Endothelial cell of umbilical vein (primary cell): Measurements from ENCODE around the gene EXOC3. TPM values are rescaled to one million over a fixed set of nuclear protein-coding genes. Genes with fewer than 3 reads are reported as not detected.

Experiments
- BruUV-seq: library from RNA; stranded (reverse); fragments of 400-500 nt; replicated peaks from 2 replicates; lab custom pipeline; 2021; lab: Mats Ljungman, UMichigan
- CTCF ChIA-PET: fragments of 300-600, 350-600 bp; sonication (Branson Sonifier 250); formaldehyde crosslinking; loops from one replicate; lab custom pipeline; 2021; ENCODE audit warnings: antibody characterized with exemption, inconsistent platforms; lab: Charles Lee
- POLR2A ChIA-PET: fragments of 300-600, 350-600 bp; sonication (Branson Sonifier 250); formaldehyde crosslinking; loops from one replicate; lab custom pipeline; 2021; ENCODE audit warnings: antibody characterized with exemption, inconsistent platforms; lab: Charles Lee
- DNase-seq: peaks from one replicate; pipeline ENCODE4 v3.0.0-alpha.2; 2011; ENCODE audit warnings: low read depth, low spot score
- FAIRE-seq: peaks from 2 replicates; lab custom pipeline; 2011; peaks lifted over from hg19 to GRCh38; lab: Jason Lieb, UNC
- H2AFZ ChIP-seq: 2 replicates; pipeline ENCODE4 v1.6.0; 2012; ENCODE audit warnings: low read depth, low read length, control low read depth, inconsistent platforms
- H3K27ac ChIP-seq: 2 replicates; pipeline ENCODE4 v1.5.1; 2011; ENCODE audit warnings: low read depth, mild to moderate bottlenecking, control low read depth, low read length, moderate library complexity; ENCODE audit not compliant: insufficient read depth
- H3K27me3 ChIP-seq, 2 experiments: 2 replicates each; pipeline versions ENCODE4 v1.6.0 to v1.6.1; 2011; ENCODE audit warnings: low read length in 2 of 2, mixed read lengths in 1 of 2; ENCODE audit not compliant: control insufficient read depth in 2 of 2, insufficient read depth in 2 of 2
- H3K36me3 ChIP-seq, 2 experiments: 2 replicates in 1 of 2; 3 replicates in 1 of 2; pipeline ENCODE4 v1.5.1; 2011; ENCODE audit warnings: low read length in 2 of 2, mild to moderate bottlenecking in 1 of 2, moderate library complexity in 1 of 2; ENCODE audit not compliant: control insufficient read depth in 2 of 2, insufficient read depth in 2 of 2; ENCODE audit errors: extremely low read depth in 1 of 2
- H3K4me1 ChIP-seq: 3 replicates; pipeline ENCODE4 v1.5.1; 2011; ENCODE audit warnings: mild to moderate bottlenecking, low read length; ENCODE audit not compliant: control insufficient read depth, insufficient read depth; ENCODE audit errors: extremely low read depth
- H3K4me2 ChIP-seq: 2 replicates; pipeline ENCODE4 v1.6.1; 2011; ENCODE audit warnings: low read length, control low read depth, mixed read lengths; ENCODE audit not compliant: insufficient read depth
- H3K4me3 ChIP-seq, 3 experiments: fragments of 200-600 bp in 1 of 3; sonication (generic), shearing (Covaris generic) in 1 of 3; replicated peaks in 1 of 3; 2 replicates each; pipeline ENCODE4 v1.5.1; 2011 to 2016; ENCODE audit warnings: control low read depth in 3 of 3, low read length in 3 of 3, mild to moderate bottlenecking in 2 of 3, inconsistent platforms in 1 of 3, low read depth in 1 of 3, moderate library complexity in 1 of 3; ENCODE audit not compliant: insufficient read depth in 1 of 3
- H3K79me2 ChIP-seq: 2 replicates; pipeline ENCODE4 v1.6.0; 2012; ENCODE audit warnings: low read length, inconsistent platforms; ENCODE audit not compliant: control insufficient read depth, insufficient read depth
- H3K9ac ChIP-seq: replicated peaks from 2 replicates; pipeline ENCODE3; 2011; ENCODE audit warnings: low read length, control low read depth; ENCODE audit not compliant: insufficient read depth; ENCODE audit errors: extremely low read depth
- H3K9me1 ChIP-seq: replicated peaks from 3 replicates; pipeline ENCODE4 v1.6.0; 2011; ENCODE audit warnings: mild to moderate bottlenecking, low read length; ENCODE audit not compliant: control insufficient read depth, insufficient read depth; ENCODE audit errors: extremely low read depth
- H3K9me3 ChIP-seq: replicated peaks from 2 replicates; pipeline ENCODE4 v1.5.1; 2012; ENCODE audit warnings: low read length, inconsistent platforms; ENCODE audit not compliant: control insufficient read depth, insufficient read depth
- H4K20me1 ChIP-seq: replicated peaks from 2 replicates; pipeline ENCODE3; 2011; ENCODE audit warnings: mild to moderate bottlenecking, low read length; ENCODE audit not compliant: control insufficient read depth, insufficient read depth; ENCODE audit errors: extremely low read depth
- EZH2 ChIP-seq: IDR thresholded peaks from 2 replicates; pipeline ENCODE4 v1.6.1; 2012; ENCODE audit warnings: borderline replicate concordance, low read depth, mild to moderate bottlenecking, moderate library complexity, low read length, inconsistent platforms; ENCODE audit not compliant: severe bottlenecking
- FOS ChIP-seq: IDR thresholded peaks from 2 replicates; pipeline ENCODE4 v1.6.1; 2011; ENCODE audit warnings: mild to moderate bottlenecking, low read length, moderate library complexity, borderline replicate concordance; ENCODE audit not compliant: insufficient read depth
- GATA2 ChIP-seq: IDR thresholded peaks from 2 replicates; pipeline ENCODE4 v1.7.0; 2011; ENCODE audit warnings: low read depth, mild to moderate bottlenecking, moderate library complexity, mixed read lengths, low read length; ENCODE audit not compliant: insufficient read length, insufficient read depth
- JUN ChIP-seq: IDR thresholded peaks from 2 replicates; pipeline ENCODE4 v1.6.1; 2011; ENCODE audit warnings: borderline replicate concordance, low read depth; ENCODE audit not compliant: insufficient read length, insufficient read depth
- MYC ChIP-seq: IDR thresholded peaks from one replicate; pipeline ENCODE4 v1.6.1; 2011; ENCODE audit warnings: mild to moderate bottlenecking, low read depth, low read length
- POLR2A ChIP-seq: IDR thresholded peaks from 2 replicates; pipeline ENCODE4 v1.6.1; 2012; ENCODE audit warnings: low read depth, mild to moderate bottlenecking, control low read depth, low read length
- POLR2AphosphoS5 ChIP-seq: IDR thresholded peaks from 2 replicates; pipeline ENCODE4 v1.6.1; 2012; ENCODE audit warnings: low read depth, mild to moderate bottlenecking, control low read depth, low read length, moderate library complexity; ENCODE audit not compliant: insufficient read depth
- dilution Hi-C: fragments of 300-500 bp; cut with MboI; formaldehyde crosslinking; loops from one replicate; pipeline ENCODE4 v1.15.0; 2019; ENCODE audit warnings: low sequenced_read_pairs; ENCODE audit not compliant: extremely low pct_ligation_motif_present
- intact Hi-C: fragments of 100-400 bp; cut with micrococcal nuclease; formaldehyde crosslinking; loops from one replicate; pipeline ENCODE4 v1.10.0; 2022
- polyA plus RNA-seq, 4 experiments: library from polyadenylated mRNA; depleted of rRNA in 3 of 4; stranded (reverse) in 3 of 4; unstranded in 1 of 4; fragments of >200 nt; gene quantifications; 2 replicates each; pipeline versions ENCODE4 v1.2.1 to v1.2.3, GENCODE V29; 2011 to 2012; ENCODE audit warnings: missing spikeins in 1 of 4
- total RNA-seq: library from RNA; stranded (reverse); gene quantifications from 2 replicates; pipeline ENCODE4 v1.2.3, GENCODE V29; 2021
- TF ChIP-seq, protein P1 (sequence below), 2 donors: IDR thresholded peaks; 1 replicate in 1 of 2; 2 replicates in 1 of 2; pipeline ENCODE4 v1.5.1; 2011; ENCODE audit warnings: low read length in 2 of 2, mild to moderate bottlenecking in 2 of 2, moderate library complexity in 2 of 2, control low read depth in 1 of 2, inconsistent platforms in 1 of 2, low read depth in 1 of 2; ENCODE audit not compliant: insufficient read depth in 1 of 2; ENCODE audit errors: extremely low read depth in 1 of 2
- TF ChIP-seq, protein P2 (sequence below): IDR thresholded peaks from 2 replicates; pipeline ENCODE4 v1.6.1; 2011; ENCODE audit not compliant: insufficient read depth, insufficient read length

EXOC3 gene
- total and polyA plus RNA-seq, 2 donors (not counting 3 experiments of a cell fraction or from before 2014, with no cell fraction given) = 26.4 to 52.9 TPM

DNA sequence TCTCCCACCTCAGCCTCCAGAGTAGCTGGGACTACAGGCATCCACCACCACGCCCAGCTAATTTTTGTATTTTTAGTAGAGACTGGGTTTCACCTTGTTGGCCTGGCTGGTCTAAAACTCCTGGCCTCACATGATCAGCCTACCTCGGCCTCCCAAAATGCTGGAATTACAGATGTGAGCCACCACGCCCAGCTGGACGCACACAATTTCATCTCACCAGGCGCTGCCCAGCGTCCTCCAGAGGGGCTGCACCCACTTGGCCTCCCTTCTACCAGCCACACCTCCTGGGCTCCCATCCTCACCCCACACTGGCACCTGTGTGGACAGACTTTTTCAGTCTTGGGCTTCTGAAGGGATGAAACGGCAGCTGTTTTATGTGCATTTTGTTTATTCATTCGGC is 3.8 kb upstream of the EXOC3 start:
- no TSS peak for BruUV-seq
- Histone ChIP-seq H4K20me1 (no peaks in the 10 kb centered on the region), H3K9me1 (no peaks in the 10 kb centered on the region), H3K27ac (no peak overlapping the region), H3K4me3 (no peak overlapping the region), H3K36me3 (no peaks in the 10 kb centered on the region), H3K4me1 (peaks cover 10% of the 10 kb centered on the region), H2AFZ (no peak overlapping the region), H3K27me3 (no peaks in the 10 kb centered on the region), H3K9me3 (no peaks in the 10 kb centered on the region), H3K4me2 (no peak overlapping the region), H3K79me2 (peaks cover 9% of the 10 kb centered on the region), H3K9ac (no peak overlapping the region)
- ChIA-PET CTCF (interaction anchor here (1.2 to 3.2 kb wide), 3 partner anchors 8 to 251 kb away, joined by 3 to 16 read pairs (median 4); no protein-coding TSS in a partner anchor), POLR2A (no interaction called here)
- FAIRE-seq (no peak), DNase-seq (no peak)
- dilution Hi-C loops = no loop called here
- TF ChIP-seq POLR2A (no peak), GATA2 (no peak), MYC (no peak), FOS (no peak), EZH2 (no peak), POLR2AphosphoS5 (no peak), JUN (no peak)
- TF ChIP-seq, protein P1, sequence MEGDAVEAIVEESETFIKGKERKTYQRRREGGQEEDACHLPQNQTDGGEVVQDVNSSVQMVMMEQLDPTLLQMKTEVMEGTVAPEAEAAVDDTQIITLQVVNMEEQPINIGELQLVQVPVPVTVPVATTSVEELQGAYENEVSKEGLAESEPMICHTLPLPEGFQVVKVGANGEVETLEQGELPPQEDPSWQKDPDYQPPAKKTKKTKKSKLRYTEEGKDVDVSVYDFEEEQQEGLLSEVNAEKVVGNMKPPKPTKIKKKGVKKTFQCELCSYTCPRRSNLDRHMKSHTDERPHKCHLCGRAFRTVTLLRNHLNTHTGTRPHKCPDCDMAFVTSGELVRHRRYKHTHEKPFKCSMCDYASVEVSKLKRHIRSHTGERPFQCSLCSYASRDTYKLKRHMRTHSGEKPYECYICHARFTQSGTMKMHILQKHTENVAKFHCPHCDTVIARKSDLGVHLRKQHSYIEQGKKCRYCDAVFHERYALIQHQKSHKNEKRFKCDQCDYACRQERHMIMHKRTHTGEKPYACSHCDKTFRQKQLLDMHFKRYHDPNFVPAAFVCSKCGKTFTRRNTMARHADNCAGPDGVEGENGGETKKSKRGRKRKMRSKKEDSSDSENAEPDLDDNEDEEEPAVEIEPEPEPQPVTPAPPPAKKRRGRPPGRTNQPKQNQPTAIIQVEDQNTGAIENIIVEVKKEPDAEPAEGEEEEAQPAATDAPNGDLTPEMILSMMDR (IDR thresholded peaks at IDR 0.05; ENCODE audit: extremely low read depth in 1 of 2, insufficient read depth in 1 of 2, low read depth in 1 of 2, low read length in 2 of 2) = no peak
- TF ChIP-seq, protein P2, sequence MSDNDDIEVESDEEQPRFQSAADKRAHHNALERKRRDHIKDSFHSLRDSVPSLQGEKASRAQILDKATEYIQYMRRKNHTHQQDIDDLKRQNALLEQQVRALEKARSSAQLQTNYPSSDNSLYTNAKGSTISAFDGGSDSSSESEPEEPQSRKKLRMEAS = no peak
- intact Hi-C loops = no loop called here
